ENCODE data around the gene PSMC3.
A peak's percentile ranks its signal among the peaks of the same experiment; 100 is the strongest.

The PSMC3 gene

GRCh38 chr11:47410370-47411264 lies 15.6 kb downstream of the PSMC3 start:
- TF ChIP-seq CTCF (IDR thresholded peaks at IDR 0.05; ENCODE audit: low read depth, low read length, missing control alignments): no peak
- in situ Hi-C loops (cut with HindIII; ENCODE audit: low sequenced_read_pairs): no loop called here
- DNase-seq (ENCODE audit: low read depth): no peak
- H3K4me3 ChIP-seq (ENCODE audit: low read depth, low read length): peak overlapping the region; percentile 84

GRCh38 chr11:47409440-47410369 lies 16.5 kb downstream of the PSMC3 start:
- H3K4me3 ChIP-seq (ENCODE audit: low read depth, low read length): peak overlapping the region; percentile 84
- in situ Hi-C loops (cut with HindIII; ENCODE audit: low sequenced_read_pairs): no loop called here
- DNase-seq (ENCODE audit: low read depth): no peak
- no peak for TF ChIP-seq CTCF (IDR thresholded peaks at IDR 0.05; ENCODE audit: low read depth, low read length, missing control alignments)

- peak overlapping the region; percentile 84 for H3K4me3 ChIP-seq (ENCODE audit: low read depth, low read length)
- in situ Hi-C loops (cut with HindIII; ENCODE audit: low sequenced_read_pairs): no loop called here
- DNase-seq (ENCODE audit: low read depth): peak; percentile 31
- TF ChIP-seq CTCF (IDR thresholded peaks at IDR 0.05; ENCODE audit: low read depth, low read length, missing control alignments): no peak
Observed at GRCh38 chr11:47408598-47409439, 17.4 kb downstream of the PSMC3 start.

- peak within 1 kb of the TSS; percentile 84 for H3K4me3 ChIP-seq (ENCODE audit: low read depth, low read length)
- in situ Hi-C loops (cut with HindIII; ENCODE audit: low sequenced_read_pairs): no loop called here
- DNase-seq (ENCODE audit: low read depth): peak; percentile 87
- TF ChIP-seq CTCF (IDR thresholded peaks at IDR 0.05; ENCODE audit: low read depth, low read length, missing control alignments): peak; percentile 68
Observed at GRCh38 chr11:47407746-47408590, 18.3 kb downstream of the PSMC3 start, which contains the start of gene SLC39A13. Gene SLC39A13, plus strand, starts transcription at chr11:47408590. Its CDS starts 1,505 bp downstream, at chr11:47410095.

- no peak for TF ChIP-seq CTCF (IDR thresholded peaks at IDR 0.05; ENCODE audit: low read depth, low read length, missing control alignments)
- DNase-seq (ENCODE audit: low read depth): no peak
- in situ Hi-C loops (cut with HindIII; ENCODE audit: low sequenced_read_pairs): no loop called here
- H3K4me3 ChIP-seq (ENCODE audit: low read depth, low read length): peak overlapping the region; percentile 84
Observed at GRCh38 chr11:47406896-47407745, 19.1 kb downstream of the PSMC3 start.

Measured in astrocyte of the cerebellum (primary cell).